GM21576 (cell line): ENCODE measurements around the gene NOCT.
A peak's percentile ranks its signal among the peaks of the same experiment; 100 is the strongest.
"Not testable (repeated sequence)": the region's sequence is repeated elsewhere in the genome, so short reads cannot be mapped to it uniquely, and the experiment has no call there.

ENCODE experiments used
- ATAC-seq: cut with Tn5 transposase; IDR thresholded peaks from one replicate; pipeline ENCODE4 v1.9.1; 2021; ENCODE audit warnings: mild to moderate bottlenecking, moderate library complexity; ENCODE audit not compliant: unreplicated experiment

Gene NOCT, protein sequence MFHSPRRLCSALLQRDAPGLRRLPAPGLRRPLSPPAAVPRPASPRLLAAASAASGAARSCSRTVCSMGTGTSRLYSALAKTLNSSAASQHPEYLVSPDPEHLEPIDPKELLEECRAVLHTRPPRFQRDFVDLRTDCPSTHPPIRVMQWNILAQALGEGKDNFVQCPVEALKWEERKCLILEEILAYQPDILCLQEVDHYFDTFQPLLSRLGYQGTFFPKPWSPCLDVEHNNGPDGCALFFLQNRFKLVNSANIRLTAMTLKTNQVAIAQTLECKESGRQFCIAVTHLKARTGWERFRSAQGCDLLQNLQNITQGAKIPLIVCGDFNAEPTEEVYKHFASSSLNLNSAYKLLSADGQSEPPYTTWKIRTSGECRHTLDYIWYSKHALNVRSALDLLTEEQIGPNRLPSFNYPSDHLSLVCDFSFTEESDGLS

DNA sequence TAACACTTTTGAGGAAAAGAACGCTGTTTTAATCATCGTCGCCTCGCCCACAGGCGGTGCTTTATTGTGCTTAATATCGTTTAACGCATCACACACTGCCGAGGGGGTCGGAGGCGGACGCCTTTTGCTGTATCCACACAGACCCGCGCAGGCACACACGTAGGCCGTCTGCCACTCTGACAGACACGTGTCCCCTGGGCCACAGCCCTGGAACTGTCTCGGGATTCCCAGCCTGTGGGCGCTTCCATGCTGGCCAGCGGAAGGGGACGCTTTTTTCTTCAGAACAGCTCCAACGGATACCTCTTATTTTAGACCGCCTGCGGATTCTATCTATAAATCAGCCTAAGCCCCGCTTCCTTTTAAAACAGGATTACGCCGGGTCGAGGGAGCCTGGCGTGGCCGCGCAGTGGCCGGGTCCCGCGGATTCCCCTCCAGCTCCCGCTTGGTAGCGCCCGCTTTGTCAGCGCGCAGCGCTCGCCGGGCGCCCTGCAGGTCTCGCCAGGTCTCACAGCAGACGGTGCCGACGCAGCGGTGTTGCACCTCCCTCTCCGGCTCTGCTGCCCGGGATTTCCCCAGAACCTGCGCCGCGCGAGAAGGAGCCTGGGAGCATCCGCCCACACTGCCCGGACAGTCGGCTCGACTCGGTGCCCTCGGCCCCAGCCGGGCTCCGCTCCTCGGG, at the start of gene NOCT:
Gene NOCT, plus strand, starts transcription at position 513 of the 679 bp plus-strand sequence. CDS start 201 bp downstream, outside the sequence.
- peak; percentile 94 for ATAC-seq

DNA sequence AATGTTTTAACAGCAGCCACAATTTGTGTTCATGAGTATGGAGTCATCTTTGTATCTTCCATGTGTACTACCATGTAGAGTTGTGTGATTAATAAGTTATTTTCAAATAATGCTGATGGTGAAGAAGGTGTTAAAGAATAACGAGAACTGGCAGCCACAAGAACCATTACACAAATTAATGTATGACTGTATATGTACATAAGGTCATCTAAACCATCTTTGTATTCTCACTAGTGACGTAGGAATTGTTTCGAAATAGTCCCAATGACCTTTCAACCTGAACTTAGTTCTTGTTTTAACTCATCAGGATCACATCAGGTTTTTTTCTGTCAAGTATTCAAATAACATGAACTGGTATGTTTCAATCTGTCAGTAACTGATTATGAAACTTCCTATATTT, 48.3 kb upstream of the NOCT start:
- ATAC-seq: peak; percentile 87

DNA sequence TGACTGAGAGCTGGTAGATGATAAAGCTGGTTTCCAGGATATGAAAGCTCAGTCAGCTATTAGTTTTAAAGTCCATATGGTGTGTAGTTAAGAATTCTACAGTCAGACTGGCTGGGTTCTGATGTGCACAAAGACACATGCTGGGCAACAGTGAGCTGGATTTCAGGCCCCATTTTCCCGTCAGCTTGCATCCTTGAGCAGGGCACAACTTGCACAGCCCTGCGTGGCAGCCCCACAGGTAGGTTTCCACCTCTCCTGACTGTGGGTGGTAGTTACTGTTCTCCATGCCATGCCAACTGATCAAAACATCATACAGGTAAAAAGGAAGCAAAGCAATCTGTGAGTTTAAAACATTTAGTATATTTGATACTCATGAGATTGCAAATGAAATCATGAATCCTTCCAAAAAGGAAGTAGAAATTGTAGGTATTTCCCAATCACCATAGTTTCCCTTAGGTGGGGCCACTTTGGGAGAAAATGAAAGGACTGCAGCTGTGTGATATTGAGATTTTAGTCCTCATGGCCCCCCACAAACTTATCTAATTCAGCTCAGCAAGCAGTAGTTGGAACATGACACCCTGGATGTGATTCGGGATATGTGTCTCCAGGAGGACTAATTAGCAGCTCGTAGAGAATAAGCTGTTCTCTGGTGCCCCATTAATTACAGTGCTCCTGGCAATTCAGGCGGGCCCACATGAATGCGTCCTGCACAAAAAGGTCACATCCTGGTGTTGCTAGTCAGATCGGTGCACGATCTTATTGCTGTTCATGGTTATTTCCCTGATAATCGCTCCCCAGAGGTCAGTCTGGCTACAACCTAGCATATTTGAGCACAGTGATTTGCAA, 42.4 kb upstream of the NOCT start:
- no peak for ATAC-seq

DNA sequence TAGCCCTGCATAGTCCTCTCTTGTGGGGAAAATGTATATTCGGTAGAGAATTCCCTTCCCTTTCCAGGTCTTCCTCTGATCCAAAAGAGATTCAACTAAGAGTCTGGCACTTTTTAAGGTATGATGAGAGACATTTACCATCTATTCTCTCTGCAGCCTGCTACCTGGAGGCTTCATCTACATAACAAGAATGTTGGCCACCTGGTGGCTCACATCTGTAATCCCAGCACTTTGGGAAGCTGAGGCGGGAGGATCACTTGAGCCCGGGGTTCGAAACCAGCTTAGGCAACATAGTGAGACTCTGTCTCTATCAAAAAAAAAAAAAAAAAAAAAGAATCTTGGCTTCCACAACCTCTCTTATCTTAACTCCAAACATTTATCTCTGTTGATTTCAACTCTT, 40.4 kb upstream of the NOCT start:
- ATAC-seq: no peak

DNA sequence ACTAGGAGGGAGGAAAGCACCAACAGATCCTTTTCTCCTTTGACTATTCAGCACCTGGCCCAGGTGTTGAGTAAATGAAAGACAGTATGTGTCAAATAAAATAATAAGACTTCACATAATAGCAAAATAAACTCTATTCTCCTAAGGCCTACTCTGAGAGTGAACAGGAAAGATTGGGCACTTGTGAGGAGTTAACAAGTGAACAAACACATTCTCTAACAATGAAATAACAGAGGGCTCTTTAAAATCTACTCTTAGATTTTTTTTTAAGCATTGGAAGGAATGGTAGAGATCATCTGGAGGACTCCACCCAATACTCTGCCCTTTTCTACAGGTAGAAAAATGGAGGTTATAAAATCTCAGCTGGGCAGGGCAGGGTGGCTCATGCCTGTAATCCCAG, 39.1 kb upstream of the NOCT start:
- no peak for ATAC-seq

DNA sequence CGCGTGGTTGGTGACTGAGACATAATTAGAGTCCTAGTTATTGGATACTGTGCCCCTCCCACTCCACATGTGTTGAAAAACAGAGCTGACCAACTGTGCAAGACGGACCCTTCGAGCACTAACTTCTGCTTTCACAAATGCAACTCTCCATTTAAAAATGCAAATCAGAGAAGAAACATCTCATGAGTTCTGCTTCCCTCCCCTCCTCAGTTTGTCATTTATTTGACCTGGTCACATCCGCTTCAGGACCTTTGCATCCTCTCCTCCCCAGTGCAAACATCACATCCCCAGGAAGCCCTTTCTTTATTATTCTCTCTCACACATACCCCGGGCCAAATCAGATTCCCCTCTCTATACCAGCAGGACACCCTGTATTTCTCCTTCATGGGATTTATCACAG, 38.1 kb upstream of the NOCT start:
- ATAC-seq: peak; percentile 95

DNA sequence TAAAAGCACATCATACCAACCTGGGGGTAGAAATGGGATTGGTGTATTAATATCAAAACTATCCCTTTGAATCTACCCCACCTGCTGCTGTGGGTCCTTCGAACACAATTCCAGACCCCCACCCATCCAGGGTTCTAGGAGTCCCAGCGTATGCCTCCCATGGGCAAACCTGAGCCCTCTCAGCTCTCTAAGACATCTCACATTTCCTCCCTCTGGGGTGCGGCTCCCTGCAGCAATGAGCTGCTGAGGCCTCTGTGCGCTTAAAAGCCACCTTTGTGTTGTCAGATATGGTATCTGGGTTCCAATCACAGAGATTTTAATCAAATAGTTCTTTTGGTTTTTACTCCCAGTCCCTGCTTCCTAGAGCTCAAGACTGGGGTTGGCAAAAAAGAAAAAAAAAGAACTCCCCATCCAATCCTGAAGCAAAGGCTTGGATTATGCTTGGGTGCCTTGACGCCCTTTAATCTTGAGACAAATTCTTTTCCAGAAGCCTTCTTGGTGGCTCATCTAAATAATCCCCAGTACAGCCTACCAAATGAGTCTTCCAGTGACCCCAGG, 37.5 kb upstream of the NOCT start:
- no peak for ATAC-seq

DNA sequence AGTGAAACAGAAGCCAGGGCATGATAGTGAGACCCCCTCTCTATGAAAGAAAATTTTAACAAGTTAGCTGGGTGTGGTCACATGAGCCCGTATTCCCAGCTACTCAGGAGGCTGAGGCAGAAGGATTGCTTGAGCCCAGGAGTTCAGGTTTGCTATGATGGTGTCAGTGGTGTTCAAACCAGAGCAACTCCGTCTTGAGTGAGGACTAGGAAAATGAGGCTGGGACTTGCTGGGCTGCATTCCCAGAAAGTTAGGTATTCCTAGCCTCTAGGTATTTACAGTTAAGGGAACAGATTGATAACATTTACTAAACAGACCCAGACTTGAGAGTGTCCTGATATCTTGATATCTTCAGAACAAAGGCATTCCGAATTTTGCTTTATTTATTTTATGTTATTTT, 37.0 kb upstream of the NOCT start:
- ATAC-seq: no peak

DNA sequence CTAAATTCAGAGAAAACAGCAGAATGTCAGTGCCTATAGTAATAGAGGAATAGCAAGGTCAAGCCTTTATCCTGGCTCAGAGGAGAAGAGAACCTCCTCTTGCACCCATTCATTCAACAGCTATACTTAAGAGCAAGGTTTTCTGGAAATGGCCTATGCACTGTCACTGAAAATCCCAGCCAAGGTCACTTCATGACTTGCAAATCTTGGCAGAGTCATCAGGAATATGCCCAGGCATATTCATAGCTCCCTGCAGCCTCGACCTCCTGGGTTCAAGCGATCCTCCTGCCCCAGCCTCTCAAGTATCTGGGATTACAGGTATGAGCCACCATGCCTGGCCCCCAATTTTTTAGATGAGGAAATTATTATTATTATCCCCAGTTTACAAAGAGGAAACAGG, 35.8 kb upstream of the NOCT start:
- no peak for ATAC-seq

DNA sequence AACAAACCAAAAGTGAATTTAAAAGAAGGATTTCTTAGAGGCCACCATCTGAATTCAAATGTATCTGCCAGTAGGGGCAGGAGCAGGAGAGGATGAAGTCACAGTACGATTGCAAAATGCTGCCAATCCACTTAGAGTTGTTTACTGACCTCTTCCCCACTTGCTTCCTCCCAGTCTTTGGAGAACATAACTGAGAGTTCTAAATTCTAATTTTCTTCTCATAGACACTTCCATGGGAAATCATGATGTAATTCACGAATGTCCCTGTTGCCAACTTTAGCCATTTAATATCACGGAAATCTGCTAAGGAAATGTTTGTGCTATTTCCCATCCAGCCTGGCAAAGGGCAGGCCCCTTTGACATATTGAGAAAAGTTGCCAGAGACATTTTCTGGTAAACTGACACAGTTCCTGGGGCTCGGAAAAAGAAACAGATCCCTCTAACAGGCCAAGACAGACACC, 33.6 kb upstream of the NOCT start:
- ATAC-seq: no peak

DNA sequence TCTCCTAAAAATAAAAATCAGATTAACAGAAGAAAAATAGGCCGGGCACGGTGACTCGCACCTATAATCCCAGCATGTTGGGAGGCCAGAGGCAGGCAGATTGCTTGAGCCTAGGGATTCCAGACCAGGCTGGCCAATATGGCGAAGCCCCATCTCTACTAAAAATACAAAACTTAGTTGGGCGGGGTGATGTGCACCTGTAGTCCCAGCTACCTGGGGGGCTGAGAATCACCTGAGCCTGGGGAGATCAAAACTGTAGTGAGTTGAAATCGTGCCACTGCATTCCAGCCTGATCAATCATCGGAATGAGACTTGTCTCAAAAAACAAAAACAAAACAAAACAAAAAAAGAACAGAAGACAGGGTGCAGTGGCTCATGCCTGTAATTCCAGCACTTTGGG, 32.8 kb upstream of the NOCT start:
- ATAC-seq: no peak

DNA sequence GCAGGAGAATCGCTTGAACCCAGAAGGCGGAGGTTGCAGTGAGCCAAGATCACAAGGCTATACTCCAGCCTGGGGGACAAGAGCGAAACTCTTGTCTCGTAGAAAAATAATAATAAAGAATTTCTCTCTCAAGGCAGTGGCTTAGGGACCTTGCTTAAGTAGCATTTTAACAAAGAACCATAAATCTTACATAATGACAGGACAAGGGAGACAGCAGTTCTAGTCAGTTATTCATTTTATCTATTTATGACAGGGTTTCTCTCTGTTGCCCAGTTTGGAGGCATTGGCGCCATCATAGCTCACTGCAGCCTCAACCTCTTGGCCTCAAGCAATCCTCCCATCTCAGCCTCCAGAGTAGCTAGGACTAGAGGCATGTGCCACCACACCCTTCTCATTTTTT, 31.9 kb upstream of the NOCT start:
- ATAC-seq: no peak

DNA sequence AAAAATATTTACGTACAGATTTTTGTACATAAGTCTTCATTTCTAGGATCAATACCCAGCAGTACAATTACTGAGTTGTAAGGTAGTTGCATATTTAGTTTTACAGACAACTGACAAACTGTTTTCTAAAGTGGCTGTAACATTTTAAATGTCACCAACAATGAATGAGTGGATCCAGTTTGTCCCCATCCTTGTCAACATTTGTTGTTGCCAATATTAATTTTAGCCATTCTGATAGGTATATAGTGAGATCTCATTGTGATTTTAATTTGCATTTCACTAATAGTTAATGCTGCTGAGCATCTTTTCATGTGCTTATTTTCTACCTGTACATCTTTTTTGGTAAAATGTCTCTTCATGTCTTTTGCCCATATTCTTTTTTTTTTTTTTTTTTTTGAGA, 30.9 kb upstream of the NOCT start:
- no peak for ATAC-seq

DNA sequence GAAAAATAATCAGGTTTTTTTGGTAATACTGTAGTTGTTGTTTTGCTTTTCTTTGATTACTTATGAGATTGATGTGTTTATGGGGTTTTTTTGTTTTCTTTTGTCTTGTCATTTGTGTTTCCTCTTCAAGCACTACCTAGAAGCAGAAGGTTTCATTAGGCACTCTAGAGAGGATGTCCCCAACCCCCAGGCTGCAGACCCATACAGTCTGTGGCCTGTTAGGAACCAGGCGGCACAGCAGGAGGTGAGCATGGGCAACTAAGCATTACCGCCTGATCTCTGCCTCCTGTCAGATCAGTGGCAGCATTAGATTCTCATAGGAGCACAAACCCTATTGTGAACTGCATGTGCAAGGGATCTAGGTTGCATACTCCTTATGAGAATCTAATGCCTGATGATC, 22.9 kb upstream of the NOCT start:
- ATAC-seq: no peak

DNA sequence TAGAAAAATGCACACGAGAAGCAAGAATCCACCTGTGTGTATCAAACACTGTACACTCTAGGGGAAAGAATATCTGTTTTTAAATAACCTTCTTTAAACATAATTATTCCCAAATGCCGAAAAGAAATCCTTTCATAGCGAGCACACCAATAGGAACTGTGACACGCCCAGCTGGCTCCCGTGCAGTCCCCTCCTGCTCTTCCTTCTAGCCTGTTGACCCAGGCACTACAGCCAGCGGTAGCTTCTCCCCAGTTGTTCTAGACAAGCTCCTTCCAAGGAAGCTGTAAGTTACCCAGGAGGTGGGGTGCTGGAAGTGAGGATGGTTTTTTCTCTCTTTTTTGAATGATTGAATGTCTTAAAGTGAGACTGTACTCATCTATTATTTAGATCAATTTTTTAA, 19.5 kb upstream of the NOCT start:
- ATAC-seq: no peak

DNA sequence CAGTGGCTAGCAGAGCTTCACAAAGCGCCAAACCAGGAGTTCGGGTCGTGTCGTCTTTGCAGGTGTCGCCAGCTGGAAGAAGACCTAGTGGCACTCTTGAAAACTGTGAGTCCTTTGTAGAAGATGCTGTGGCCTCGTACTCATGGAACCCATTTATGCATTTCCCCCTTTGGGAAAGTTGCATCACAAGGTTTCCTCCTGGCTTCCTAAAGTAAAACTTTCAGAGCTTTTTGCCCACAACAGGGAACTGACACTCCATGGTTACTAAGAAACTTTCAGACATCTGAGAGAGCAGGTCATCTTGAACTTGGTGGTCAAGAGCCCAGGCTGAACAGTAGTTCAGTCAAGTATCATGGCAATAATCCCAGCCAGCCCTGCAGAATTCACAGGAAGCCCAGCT, 15.9 kb upstream of the NOCT start:
- no peak for ATAC-seq

DNA sequence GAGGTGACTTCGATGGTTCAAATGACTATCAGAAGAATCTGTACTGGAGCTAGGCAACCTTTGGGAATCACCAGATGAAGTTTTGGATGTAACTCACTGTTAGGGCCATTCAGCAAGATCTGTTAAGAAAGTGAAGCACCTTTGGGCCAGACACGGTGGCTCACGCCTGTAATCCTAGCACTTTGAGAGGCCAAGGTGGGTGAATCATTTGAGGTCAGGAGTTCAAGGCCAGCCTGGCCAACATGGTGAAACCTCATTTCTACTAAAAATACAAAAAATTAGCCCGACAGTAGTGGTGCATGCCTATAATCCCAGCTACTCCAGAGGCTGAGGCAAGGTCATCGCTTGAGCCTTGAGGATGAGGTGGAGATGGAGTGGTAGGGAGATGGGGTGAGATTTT, 15.4 kb upstream of the NOCT start:
- not testable (repeated sequence) for ATAC-seq

DNA sequence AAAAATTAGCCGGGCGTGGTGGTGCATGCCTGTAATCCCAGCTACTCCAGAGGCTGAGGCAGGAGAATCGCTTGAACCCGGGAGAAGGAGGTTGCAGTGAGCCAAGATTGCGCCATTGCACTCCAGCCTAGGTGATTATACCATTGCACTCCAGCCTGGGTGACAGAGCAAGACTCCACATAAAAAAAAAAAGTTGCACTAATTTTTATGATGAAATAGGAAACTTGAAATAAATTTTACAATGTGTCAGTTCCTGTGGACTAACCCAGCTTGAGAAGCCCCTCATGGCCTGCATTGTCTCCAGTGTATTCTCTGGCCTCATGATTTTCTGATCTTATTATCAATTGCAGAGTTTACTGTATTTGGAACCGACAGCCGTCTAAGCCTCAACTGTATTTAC, 14.2 kb upstream of the NOCT start:
- ATAC-seq: not testable (repeated sequence)

DNA sequence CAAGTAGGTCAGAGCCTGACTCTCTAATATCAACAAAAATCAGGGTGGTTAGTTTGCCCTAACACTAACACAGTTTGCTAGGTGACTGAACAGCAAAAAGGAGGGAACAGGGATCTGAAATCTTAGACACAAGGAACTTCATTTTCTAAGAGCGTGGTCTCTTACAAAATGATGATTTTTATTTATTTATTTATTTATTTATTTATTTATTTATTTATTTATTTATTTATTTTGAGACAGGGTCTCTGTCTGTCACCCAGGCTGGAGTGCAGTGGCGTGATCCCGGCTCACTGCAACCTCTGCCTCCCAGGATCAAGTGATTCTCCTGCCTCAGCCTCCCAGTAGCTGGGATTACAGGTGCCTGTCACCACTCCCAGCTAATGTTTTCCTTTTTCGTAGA, 11.9 kb upstream of the NOCT start:
- ATAC-seq: not testable (repeated sequence)

DNA sequence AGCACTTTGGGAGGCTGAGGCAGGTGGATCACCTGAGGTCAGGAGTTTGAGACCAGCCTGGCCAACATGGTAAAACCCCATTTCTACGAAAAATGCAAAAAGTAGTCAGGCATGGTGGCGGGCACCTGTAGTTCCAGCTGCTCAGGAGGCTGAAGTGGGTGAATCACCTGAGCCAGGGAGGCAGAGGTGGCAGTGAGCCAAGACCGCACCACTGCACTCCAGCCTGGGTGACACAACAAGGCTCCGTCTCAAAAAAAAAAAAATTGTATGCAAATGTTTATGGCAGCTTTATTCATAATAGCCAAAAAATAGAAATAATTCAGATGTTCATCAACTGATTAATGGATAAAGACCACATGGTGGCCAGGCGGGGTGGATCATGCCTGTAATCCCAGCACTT, 9.8 kb upstream of the NOCT start:
- ATAC-seq: no peak

DNA sequence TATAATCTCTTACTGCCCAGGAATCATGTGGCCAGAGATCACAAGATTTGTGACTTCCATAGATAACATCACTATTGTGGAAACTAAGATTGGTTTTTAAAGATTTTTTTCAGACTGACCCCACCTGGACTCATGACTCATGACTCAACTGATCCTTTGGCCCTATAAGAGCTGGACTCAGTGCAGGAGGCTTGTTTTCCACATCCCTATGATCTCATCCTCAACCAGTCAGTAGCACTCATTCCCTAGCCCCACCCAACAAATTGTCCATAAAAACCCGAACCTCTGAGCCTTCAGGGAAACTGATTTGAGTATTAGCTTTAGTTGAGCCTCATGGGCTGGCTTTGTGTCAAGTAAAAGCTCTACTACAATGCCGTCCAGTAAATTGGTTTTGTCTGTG, 7.9 kb upstream of the NOCT start:
- no peak for ATAC-seq
